Neural progenitor cell (in vitro differentiated cells): ENCODE measurements around the gene PTRH1.

Source experiments
- EZH2 ChIP-seq: fragments of 200-600 bp; sonication (generic); IDR thresholded peaks from 2 replicates; pipeline ENCODE4 v1.6.1; 2017; ENCODE audit warnings: antibody characterized with exemption, mild to moderate bottlenecking, moderate library complexity
- TF ChIP-seq, protein P1 (sequence below): fragments of 200-600 bp; sonication (generic); IDR thresholded peaks from 2 replicates; pipeline ENCODE4 v1.5.1; 2017; ENCODE audit warnings: antibody characterized with exemption, mild to moderate bottlenecking

- TF ChIP-seq, protein P1, sequence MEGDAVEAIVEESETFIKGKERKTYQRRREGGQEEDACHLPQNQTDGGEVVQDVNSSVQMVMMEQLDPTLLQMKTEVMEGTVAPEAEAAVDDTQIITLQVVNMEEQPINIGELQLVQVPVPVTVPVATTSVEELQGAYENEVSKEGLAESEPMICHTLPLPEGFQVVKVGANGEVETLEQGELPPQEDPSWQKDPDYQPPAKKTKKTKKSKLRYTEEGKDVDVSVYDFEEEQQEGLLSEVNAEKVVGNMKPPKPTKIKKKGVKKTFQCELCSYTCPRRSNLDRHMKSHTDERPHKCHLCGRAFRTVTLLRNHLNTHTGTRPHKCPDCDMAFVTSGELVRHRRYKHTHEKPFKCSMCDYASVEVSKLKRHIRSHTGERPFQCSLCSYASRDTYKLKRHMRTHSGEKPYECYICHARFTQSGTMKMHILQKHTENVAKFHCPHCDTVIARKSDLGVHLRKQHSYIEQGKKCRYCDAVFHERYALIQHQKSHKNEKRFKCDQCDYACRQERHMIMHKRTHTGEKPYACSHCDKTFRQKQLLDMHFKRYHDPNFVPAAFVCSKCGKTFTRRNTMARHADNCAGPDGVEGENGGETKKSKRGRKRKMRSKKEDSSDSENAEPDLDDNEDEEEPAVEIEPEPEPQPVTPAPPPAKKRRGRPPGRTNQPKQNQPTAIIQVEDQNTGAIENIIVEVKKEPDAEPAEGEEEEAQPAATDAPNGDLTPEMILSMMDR = no peak
- TF ChIP-seq EZH2 = no peak
Observed at GRCh38 chr9:127667906-127668305, 47.6 kb downstream of the PTRH1 start.
